GM21528 (cell line): Measurements from ENCODE around the gene FLOT1.

ENCODE experiments used
- ATAC-seq: cut with Tn5 transposase; IDR thresholded peaks from one replicate; pipeline ENCODE4 v1.9.1; 2021; ENCODE audit warnings: mild to moderate bottlenecking, moderate library complexity; ENCODE audit not compliant: unreplicated experiment, low FRiP score

The FLOT1 gene, protein sequence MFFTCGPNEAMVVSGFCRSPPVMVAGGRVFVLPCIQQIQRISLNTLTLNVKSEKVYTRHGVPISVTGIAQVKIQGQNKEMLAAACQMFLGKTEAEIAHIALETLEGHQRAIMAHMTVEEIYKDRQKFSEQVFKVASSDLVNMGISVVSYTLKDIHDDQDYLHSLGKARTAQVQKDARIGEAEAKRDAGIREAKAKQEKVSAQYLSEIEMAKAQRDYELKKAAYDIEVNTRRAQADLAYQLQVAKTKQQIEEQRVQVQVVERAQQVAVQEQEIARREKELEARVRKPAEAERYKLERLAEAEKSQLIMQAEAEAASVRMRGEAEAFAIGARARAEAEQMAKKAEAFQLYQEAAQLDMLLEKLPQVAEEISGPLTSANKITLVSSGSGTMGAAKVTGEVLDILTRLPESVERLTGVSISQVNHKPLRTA

DNA sequence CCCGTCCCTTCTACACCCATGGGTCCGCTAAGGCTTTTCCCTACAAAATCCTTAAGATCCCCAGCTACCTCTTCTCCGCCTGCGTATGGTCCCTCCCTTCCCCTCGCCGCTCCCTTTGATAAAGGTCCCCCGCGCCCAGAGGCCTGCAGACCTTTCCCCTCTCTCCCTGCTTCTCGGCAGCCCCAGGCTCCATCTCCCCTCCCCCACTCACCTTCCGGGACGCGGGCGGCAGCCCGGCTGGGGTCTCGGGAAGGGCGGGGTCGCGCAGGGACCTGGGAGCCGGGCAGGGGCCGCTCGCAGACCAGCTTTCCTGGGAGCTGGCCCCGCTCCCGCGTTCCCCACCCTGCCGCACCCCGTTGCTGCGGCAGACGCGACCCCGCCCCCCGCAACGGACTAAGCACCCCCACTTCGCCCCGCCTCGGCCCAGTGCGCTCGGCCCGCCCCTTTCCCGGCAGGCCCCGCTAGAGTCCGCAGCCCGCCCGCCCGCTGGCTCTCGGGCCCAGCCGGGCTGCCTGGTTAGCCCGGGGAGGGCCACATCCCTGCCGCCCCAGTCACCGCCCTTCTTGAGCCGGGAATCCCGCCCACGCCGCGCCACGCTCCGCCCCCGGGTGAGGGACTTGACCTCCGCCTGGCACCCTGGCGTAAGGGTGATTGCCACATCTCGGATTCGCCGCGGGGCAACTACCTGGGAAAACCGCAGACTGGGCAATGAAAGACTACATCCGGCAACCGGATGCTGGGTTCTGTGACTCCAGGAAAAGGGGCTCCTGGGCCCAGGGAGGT lies at the start of gene FLOT1:
Gene FLOT1 (minus strand): TSS at position 372 of the 783 bp plus-strand sequence. CDS start 498 bp downstream, outside the sequence.
- peak; percentile 60 for ATAC-seq

DNA sequence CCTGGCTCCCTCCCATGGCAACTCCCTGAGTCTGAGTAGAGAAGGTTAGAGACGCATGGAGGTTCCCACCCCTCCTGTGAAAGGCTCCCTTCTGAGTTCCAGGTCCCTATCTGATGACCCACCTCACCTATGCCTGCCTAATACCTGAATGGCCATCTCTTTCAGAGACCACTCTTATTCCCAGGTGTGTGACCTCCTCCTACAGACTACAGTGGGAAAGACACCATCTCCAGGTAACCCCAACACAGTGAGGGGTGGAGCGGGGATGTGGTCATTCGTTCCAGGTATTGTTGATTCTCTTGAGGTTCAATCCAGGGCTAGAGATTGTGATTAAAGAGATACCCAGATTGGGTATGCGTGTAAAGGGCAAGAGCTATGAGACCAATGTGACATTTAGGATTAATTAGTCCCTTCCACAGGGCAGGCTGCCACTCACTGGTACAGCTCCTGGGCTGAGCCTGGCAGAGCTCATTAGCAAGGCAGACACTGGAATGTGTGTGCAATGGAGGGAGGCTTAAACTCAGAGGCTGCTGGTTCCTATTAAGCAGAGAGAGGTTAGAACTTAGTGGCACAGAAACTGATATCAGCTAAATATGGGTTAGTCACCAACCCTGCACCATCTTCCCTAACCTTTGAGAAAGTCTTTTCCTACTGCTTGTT lies 48.4 kb upstream of the FLOT1 start:
- ATAC-seq = no peak

DNA sequence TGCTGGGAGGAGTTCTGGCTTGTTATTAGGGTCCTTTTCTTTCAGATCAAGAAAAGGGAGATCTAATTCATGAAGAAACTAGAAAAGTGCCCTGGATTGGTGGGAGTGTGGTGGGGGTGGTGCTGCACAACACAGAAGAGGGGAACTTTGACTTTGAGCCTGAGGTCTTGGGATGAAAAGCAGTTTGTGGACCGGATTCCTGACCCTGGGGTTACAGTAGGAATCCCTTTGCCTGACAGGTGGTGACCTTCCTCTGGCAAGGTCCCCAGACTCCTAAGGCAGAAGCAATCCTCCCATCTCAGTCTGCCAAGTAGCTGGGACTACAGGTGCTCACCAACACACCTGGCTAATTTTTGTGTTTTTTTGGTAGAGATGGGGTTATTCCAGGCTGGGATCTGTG lies 47.1 kb upstream of the FLOT1 start:
- no peak for ATAC-seq

DNA sequence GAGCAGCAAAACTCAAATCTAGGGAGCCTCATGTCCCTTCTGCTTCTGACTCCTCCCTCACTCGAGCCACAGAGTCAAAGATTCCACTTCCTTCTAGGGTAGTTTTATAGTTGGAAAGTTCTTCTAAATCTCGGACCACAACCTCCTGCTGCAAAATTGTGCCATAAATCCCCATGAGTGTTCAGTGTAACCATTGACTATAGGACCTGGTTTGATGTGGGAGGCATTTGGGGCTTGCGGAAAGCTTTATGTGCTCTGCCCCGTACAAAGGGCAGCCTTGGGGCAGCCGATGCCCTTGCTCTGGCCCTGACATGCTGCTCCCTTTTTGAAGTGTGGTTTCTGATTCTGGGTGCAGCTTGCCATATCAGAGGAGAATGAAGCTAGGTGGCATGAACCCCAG lies 45.5 kb upstream of the FLOT1 start:
- ATAC-seq = no peak

DNA sequence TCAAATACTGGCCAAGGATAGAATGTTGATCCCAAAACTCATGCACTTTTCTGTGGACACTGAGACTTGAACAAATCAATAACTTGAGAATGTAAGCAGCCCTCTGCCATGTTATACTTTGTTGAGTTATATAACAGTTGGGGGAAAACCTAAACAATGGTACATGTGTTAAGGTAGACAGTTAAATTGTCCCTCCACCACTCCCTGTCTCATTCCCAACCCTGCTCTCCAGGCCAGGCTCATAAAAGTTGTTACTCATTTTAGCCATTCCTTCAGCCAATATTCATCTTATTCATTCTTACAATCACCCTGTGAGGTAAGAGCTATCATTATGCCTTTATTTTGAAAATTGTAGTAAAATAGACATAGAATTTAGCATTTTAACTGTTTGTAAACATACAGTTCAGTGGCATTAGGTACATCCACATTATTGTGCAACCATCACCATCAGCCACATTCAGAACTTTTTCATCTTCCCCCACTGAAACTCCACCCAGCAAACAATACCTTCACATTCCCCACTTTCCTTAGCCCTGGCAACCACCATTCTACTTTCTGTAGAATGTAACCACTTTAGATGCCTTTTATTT lies 40.0 kb upstream of the FLOT1 start:
- ATAC-seq = no peak

DNA sequence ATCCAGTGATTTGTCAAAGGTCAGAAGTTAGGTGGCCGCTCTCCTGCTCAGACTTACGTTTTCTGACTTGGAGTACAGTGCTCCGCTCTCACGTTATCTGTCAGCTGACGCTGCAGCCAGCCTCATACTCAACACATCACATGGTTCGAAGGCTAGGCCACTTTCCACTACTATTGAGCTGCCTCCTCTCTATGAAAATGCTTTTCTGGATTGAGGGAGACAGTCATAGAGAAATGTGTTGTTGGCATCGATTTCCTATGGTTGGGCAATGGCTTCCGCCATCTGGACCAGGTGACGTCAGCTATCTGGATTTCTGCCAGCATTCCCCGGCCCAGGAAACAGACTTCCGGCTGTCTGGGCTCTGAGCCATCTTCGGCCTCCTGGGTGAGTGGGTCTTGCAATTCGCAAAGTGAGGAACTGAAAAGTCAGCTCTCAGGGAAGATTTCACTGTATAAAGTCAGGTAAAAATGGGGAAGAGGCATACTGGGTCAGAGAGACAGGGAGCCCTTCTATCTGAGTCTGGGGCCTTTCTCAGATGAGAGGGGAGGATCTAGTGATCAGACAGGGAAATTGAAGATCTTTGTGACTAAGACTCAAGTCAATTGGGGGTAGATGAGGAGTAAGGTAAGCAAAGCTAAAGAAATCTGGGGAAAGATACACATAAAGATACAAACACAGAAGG lies 39.4 kb upstream of the FLOT1 start:
- no peak for ATAC-seq

DNA sequence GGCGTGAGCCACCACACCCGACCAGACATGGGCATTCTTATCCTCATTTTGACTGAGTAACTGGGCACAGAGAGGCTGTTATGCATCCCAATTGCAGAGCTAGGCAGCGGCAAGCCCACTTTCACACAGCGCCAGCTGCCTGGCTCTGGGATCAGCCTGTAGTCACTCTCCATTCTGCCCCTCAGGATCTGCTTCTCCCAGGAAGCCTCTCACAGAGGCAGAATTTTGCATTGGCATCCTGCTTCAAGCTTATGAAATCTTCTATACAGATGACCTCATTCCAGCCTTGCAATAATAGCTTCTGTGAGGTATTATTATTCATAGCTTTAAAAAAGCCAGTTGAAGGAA lies 38.9 kb upstream of the FLOT1 start:
- no peak for ATAC-seq

DNA sequence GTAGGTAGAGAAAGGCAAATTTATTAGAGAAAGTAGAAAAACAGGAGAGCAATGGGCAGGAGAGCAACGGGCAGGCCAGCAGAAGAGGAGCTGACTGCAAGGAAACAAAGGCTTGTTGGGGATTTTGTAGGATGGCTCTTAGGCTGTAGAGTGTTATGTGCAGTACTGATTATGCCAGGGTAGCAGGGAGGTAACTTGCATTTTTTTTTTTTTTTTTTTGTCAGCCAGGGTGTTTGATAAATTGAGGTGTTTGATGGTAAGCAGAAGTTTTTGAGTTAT lies 38.1 kb upstream of the FLOT1 start:
- ATAC-seq = no peak

DNA sequence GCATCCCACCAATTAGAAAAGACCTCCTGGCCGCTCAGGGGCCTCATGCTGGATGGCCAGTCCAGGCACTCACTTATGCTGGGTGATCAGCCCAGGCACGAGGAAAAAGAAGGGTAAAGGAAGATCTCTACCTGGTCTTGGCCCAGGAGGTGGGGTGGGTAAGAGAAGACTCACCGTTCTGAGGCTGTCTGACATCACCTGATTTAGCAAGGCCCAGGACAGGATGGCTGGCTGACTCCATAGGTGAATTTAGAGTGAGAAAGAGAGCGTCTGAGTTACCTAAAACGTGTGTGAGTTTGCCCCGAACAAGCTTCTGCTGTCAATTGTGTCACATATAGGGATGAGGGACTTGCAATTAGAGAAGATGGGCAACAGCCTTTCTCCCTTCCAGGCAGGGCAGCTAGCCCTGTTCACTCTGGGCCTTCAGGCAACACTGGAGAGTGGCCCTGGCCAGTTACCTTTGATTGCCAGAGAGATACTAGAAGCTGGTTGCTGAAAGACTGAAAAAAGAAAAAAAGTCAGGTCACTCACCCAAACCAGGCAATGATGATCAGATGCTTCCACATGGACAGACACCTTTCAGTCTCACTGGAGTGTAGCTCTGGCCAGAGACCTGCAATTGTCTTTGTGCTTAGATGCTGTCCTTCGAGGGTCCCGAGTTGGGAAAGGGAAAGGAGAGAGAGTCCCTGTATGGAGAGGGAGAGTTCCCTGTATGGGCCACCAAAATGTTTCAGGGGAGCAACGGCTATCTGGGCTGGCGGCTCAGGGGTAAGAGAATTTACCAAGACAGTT lies 37.6 kb upstream of the FLOT1 start:
- ATAC-seq = no peak

DNA sequence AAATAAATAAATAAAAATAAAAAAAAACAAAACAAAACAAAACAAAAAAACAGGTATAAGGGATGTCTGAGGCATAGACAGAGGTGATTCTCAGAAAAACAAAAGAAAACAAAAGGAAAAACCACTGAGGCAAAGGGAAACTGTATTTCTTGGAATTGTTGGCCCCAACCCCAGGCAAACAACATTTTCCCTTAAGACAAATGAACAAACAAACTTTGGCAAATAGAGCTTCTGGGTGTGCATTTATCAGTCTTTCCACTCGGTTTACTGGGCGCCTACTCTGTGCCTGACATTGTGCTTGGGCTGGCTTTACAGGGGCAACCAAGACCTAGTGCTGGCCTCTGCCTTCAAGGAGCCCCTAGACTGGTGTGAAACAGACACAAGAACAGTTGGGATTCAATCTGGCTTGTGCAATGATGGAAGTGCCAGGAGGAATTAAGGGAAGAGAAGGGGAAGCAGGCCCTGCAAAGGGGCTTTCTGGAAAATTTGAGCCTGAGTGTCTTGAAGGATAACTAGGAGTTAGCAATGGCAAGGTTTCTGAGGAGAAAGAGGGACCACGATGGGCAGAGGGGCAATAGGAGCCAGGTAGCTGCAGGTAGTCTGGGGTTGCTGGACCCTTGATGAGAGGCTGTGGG lies 35.6 kb upstream of the FLOT1 start:
- no peak for ATAC-seq

DNA sequence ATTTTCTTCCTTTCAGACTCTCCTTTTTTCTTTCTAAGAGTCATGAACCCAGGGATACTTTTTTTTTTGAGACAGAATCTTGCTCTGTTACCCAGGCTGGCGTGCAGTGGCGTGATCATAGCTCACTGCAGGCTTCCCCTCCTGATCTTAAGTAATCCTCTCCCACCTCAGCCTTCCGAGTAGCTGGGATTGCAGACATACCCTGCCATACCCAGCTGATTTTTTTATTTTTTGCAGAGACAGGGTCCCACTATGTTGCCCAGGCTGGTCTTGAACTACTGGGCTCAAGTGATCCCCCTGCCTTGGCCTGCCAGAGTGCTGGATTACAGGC lies 34.6 kb upstream of the FLOT1 start:
- no peak for ATAC-seq

DNA sequence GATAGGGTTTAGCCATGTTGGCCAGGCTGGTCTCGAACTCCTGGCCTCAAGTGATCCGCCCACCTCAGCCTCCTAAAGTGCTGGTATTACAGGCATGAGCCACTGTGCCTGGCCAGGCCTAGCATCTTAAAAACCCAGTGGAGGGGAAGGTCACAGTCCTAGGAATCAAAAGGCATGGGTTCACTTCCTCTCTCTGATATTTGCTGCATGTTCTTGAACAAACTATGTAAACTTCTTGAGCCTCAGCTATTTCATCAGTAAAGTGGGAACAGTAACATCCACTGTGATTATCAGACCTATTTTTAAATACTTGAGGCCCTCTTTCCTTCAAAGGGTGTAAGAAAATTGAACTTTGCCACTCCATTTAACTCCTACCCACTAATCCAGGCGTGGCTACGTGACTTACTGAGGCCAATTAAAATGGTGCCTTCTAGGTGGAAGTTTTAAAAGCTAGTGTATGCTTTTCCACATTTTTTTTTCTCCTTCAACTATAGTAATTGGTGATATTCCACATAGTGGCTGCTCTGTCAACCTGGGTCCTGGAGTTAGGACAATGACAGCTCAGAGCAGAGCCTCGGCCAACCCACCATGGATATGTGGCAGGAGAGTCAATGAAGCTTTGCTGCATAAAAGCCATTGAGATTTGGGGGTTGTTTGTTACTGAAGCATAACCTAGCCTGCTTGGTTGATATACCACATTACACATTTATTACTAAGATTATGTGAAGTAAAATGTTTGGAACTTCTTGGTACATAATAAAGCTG lies 34.1 kb upstream of the FLOT1 start:
- no peak for ATAC-seq

DNA sequence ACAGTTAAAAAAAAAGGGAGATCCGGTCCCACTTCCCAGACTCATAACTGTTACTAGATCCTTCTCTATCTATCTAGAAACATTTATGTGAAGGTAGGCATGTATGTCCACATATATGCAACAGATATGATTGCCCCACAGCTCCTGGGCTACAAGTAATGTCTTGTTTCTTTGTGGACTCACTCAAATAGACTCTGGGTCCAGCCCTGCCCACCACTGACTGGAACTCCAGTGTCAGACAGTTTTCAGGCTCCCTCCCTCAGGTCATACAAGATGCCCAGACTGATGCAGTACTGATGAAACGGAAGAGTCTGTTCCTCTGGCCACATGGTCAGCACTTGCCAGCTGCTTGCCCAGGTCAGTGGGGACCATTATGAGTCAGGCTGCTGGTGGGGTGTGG lies 32.6 kb upstream of the FLOT1 start:
- ATAC-seq = no peak

DNA sequence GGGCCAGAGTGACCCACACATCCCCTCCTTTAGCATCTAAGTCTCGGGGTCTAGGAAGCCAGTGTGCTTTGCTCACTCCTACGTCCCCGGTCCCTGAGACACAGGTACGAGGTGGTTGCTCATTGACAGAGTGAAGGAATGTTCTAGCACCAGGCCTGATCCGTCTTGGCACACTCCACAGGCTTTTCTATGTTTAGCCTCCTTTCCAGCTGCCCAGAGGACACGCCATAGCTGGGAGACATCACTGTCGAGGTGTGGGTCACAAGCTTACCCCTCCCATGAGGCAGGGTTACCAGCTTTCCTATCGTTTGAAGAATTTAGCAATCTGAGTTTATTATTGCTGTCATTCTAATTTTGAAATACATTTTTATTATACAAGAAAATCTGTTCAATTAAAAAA lies 32.2 kb upstream of the FLOT1 start:
- ATAC-seq = no peak

DNA sequence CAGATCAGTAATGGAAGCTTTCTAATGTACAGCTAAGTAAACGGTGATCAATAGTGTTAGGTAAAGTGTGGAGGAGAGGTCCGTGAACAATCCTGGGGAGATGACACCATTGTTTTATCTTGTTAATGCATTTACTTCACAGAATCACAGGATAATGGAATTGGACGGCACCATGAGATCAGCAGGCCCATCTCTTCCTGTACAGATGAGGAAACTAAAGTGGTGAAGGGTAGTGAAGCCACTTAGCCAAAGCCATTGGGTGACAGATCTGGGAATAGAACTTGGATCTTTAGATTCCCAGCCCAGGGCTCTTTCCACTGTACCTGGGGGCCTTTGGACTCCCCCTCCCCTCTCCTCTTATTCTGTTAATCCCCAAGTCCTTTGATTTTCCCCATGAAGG lies 28.1 kb upstream of the FLOT1 start:
- no peak for ATAC-seq

DNA sequence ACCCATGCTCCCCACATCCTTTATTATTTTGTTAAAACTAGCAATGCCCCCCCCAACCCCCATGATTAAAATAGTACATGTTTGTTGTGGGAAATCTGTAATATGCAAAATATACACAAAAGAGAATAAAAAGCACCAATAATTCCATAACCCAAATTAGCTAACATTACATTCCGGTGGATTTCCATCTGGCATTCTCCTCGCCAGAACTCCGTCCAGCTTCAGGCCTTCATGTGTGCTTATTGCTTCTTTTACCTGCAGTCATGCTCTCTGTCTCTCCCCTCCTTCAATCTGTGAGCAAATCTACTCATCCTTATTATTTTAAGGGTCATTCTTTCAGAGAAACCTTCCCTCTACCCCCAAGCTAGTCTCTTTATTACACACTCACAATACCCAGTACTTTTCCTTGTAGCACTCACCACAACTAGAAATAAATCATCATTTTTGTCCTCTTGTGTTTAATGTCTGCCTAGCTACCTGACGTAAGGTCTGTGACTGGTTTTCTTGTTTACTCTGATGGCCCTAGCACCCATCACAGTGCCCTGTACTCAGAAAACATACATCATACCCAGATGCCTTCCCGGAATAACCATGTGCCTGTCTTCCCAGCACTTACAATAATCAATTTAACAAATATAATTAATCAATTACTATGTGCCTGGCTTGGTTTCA lies 27.5 kb upstream of the FLOT1 start:
- no peak for ATAC-seq

DNA sequence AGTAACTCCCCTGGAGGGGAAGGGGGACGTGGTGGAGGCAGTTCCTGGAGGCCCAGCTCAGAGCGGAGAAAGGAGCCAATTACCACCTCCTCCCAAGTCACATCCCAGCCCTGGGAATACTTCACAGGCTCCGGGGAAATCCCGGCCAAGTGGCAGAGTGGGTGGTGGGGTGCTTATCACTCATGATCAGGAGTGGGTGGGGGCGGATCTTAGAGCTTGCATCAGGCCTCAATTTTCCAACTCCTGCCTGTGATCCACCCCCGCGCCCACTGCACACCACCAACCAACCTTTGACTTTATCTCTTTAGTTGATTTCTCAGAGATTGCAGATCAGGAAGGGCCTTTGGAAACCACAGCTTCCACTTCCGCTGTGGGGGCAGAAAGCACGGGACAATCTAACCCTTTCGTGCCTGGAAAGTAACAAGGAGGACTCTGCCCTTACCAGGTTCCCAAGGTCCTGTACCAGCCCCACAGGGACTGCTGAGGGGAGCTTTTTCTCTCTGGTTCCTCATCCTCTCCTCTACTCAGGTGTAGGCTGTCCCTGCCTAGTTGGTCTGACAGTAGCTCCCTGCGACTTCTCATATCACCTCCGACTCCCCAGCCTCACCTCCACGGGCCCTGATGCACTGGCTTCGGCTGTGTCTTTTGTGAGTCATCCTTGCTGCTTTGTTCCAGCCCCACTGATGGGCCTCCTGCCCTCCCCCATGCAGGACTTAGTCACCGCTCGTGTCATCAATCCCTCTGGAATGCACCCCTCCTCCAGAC lies 26.8 kb upstream of the FLOT1 start:
- ATAC-seq = no peak

DNA sequence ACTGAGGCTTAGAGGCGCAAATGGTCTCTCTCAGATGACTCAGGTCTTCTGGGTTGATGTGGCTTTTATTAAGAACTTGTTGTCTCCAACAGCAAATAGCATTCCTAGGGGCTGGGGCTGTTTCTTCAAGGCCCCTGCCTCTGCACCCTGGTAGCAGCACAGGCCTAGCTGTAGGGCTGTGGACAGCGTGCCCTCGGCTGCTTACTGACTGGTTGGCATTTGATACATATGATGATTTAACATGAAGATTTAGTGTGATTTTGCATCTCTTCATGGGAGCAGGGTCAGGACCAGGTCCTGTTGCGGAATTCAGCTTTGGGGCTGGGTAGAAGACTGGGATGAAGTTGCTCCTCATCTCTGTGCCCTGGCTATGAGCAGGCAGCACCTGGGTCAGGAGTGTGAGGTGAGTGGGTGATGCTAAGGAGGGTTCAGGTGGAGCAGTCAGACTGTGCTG lies 26.2 kb upstream of the FLOT1 start:
- no peak for ATAC-seq
